ENCODE measurements around the gene SOX8. TPM values are rescaled to one million over a fixed set of nuclear protein-coding genes. Genes with fewer than 3 reads are reported as not detected.

Gene SOX8
- total RNA-seq, 5 donors from 2014 or later (not counting 1 experiment from before 2014, with no cell fraction given): 4.7 to 5.9 (median 5.1) TPM

DNA sequence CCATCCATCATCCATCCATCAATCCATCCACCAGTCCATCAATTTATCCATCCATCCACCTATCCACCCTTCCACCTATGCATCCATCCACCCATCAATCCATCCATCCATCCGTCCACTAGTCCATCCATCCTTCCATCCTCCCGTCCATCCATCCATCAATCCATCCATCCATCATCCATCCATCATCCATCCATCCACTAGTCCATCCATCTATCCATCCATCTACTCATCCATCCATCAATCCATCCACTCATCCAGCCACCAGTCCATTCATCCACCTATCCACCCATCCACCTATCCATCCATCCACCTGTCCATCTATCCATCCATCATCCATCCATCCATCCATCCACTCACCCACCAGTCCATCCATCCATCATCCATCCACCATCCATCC is 51.0 kb downstream of the SOX8 start:
- ATAC-seq (replicated peaks in 1 of 4): no peak
- H3K4me1 Mint-ChIP-seq: peaks cover 0 to 6% (median 5%) of the 10 kb centered on the region in 3 donors
- H3K36me3 Mint-ChIP-seq: no peaks in the 10 kb centered on the region
- Histone ChIP-seq H3K27me3 (replicated peaks in 1 of 2; ENCODE audit: control insufficient read depth in 2 of 2, extremely low read depth in 1 of 2, insufficient read depth in 2 of 2, low read length in 1 of 2) (peaks cover 0 to 64% of the 10 kb centered on the region in 2 experiments), H3K36me3 (ENCODE audit: control insufficient read depth in 2 of 2, extremely low read depth in 1 of 2, insufficient read depth in 1 of 2, low read length in 1 of 2) (no peaks in the 10 kb centered on the region), H3K4me3 (ENCODE audit: control insufficient read depth in 1 of 2, extremely low read depth in 1 of 2, low read length in 1 of 2) (no peak overlapping the region), H3K4me1 (ENCODE audit: control insufficient read depth in 1 of 2, extremely low read depth in 1 of 2, insufficient read depth in 2 of 2, low read length in 2 of 2) (peaks cover 0 to 9% of the 10 kb centered on the region in 2 experiments), H3K27ac (ENCODE audit: low read length) (no peak overlapping the region), H3K9me3 (no peaks in the 10 kb centered on the region)
- POLR2A ChIA-PET: no interaction called here
- DNase-seq: no peak
- H3K9me3 Mint-ChIP-seq: no peaks in the 10 kb centered on the region
- CTCF ChIA-PET: no interaction called here
- peaks cover 3 to 11% of the 10 kb centered on the region in 2 donors for H3K27me3 Mint-ChIP-seq
- no peak overlapping the region for H3K27ac Mint-ChIP-seq
- 97% methylated on average over 2 of the region's 2 CpGs for WGBS (ENCODE audit: insufficient coverage)
- no peak overlapping the region for H3K4me3 Mint-ChIP-seq

- POLR2A ChIA-PET: no interaction called here
- Histone ChIP-seq H3K27me3 (replicated peaks in 1 of 2; ENCODE audit: control insufficient read depth in 2 of 2, extremely low read depth in 1 of 2, insufficient read depth in 2 of 2, low read length in 1 of 2) (peaks cover 0 to 63% of the 10 kb centered on the region in 2 experiments), H3K36me3 (ENCODE audit: control insufficient read depth in 2 of 2, extremely low read depth in 1 of 2, insufficient read depth in 1 of 2, low read length in 1 of 2) (no peaks in the 10 kb centered on the region), H3K9me3 (no peaks in the 10 kb centered on the region), H3K4me3 (ENCODE audit: control insufficient read depth in 1 of 2, extremely low read depth in 1 of 2, low read length in 1 of 2) (no peak overlapping the region), H3K4me1 (ENCODE audit: control insufficient read depth in 1 of 2, extremely low read depth in 1 of 2, insufficient read depth in 2 of 2, low read length in 2 of 2) (peaks cover 0 to 9% of the 10 kb centered on the region in 2 experiments), H3K27ac (ENCODE audit: low read length) (no peak overlapping the region)
- H3K4me1 Mint-ChIP-seq: peaks cover 0 to 6% (median 5%) of the 10 kb centered on the region in 3 donors
- no peak for DNase-seq
- CTCF ChIA-PET: no interaction called here
- H3K27me3 Mint-ChIP-seq: peaks cover 3 to 14% of the 10 kb centered on the region in 2 donors
- no peaks in the 10 kb centered on the region for H3K9me3 Mint-ChIP-seq
- H3K4me3 Mint-ChIP-seq: no peak overlapping the region
- H3K36me3 Mint-ChIP-seq: no peaks in the 10 kb centered on the region
- ATAC-seq (replicated peaks in 1 of 4): no peak
- no peak overlapping the region for H3K27ac Mint-ChIP-seq
- 96% methylated on average over 3 of the region's 3 CpGs for WGBS (ENCODE audit: insufficient coverage)
Observed at GRCh38 chr16:1033128-1033679, 51.6 kb downstream of the SOX8 start.

DNA sequence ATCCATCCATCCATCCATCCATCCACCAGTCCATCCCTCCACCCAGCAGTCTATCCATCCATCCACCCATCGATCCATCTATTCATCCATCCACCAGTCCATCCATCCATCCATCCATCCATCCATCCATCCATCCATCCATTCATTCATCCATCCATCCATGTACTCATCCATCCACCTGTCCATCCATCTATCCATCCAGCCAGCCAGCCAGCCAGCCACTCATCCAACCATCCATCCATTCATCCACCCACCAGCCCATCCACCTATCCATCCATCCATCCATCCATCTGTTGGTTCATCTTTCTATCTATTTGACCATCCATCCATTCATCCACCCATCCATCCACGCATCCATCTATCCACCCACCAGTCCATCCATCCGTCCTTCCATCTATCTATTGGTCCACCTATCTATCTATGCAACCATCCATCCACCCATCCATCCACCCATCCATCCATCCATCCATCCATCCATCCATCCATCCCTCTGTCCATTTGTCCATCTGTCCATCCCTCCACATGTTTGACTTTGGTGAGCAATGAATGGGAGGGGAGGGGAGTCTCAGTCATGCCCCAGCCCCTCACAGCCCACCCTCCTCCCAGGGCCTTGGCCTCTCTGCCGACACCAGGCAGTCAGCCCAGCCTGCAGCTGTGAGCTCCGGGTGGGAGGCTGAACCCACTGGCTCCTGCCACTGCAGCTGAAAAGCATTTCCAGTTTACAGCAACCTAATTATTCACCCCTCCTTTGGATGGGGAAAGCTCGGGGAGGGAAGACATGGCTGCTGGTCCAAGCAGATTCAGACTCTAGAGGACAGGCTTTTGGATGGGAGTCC is 52.9 kb downstream of the SOX8 start:
- POLR2A ChIA-PET: no interaction called here
- H3K9me3 ChIP-seq: no peaks in the 10 kb centered on the region
- Mint-ChIP-seq H3K27ac (no peak overlapping the region), H3K4me3 (no peak overlapping the region), H3K9me3 (no peaks in the 10 kb centered on the region), H3K36me3 (no peaks in the 10 kb centered on the region), H3K4me1 (peaks cover 0 to 2% (median under 1%) of the 10 kb centered on the region in 3 donors), H3K27me3 (peaks cover 1 to 10% of the 10 kb centered on the region in 2 donors)
- H3K27me3 ChIP-seq (replicated peaks in 1 of 2; ENCODE audit: control insufficient read depth in 2 of 2, extremely low read depth in 1 of 2, insufficient read depth in 2 of 2, low read length in 1 of 2): peaks cover 0 to 60% of the 10 kb centered on the region in 2 experiments
- DNase-seq (no peak), ATAC-seq (replicated peaks in 1 of 4) (no peak)
- H3K27ac ChIP-seq (ENCODE audit: low read length): no peak overlapping the region
- H3K36me3 ChIP-seq (ENCODE audit: control insufficient read depth in 2 of 2, extremely low read depth in 1 of 2, insufficient read depth in 1 of 2, low read length in 1 of 2): no peaks in the 10 kb centered on the region
- H3K4me1 ChIP-seq (ENCODE audit: control insufficient read depth in 1 of 2, extremely low read depth in 1 of 2, insufficient read depth in 2 of 2, low read length in 2 of 2): no peaks in the 10 kb centered on the region
- no peak overlapping the region for H3K4me3 ChIP-seq (ENCODE audit: control insufficient read depth in 1 of 2, extremely low read depth in 1 of 2, low read length in 1 of 2)
- CTCF ChIA-PET: no interaction called here
- 86% methylated on average over 3 of the region's 6 CpGs for WGBS (ENCODE audit: insufficient coverage)

DNA sequence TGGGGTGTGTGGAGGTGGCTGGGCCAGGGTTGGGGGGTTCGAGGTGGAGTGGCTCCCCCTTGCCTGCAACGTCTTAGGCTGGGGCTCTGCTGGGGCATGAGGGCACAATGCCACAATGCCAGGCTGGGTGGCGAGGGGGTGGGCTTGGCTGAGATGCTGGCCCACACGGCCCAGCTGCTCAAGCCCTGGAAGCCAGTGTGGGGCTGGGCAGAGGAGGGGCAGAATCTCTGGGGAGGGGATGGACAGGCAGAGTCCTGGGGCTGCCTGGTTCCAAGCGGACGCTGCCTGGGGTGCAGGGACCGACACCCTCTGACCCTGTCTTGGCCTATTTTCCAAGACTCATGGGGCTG is 53.5 kb downstream of the SOX8 start:
- H3K36me3 ChIP-seq (ENCODE audit: control insufficient read depth in 2 of 2, extremely low read depth in 1 of 2, insufficient read depth in 1 of 2, low read length in 1 of 2): no peaks in the 10 kb centered on the region
- H3K27ac ChIP-seq (ENCODE audit: low read length): no peak overlapping the region
- no peaks in the 10 kb centered on the region for H3K4me1 ChIP-seq (ENCODE audit: control insufficient read depth in 1 of 2, extremely low read depth in 1 of 2, insufficient read depth in 2 of 2, low read length in 2 of 2)
- H3K4me1 Mint-ChIP-seq: no peaks in the 10 kb centered on the region
- CTCF ChIA-PET: no interaction called here
- ATAC-seq (replicated peaks in 1 of 4) (no peak), DNase-seq (no peak)
- WGBS (ENCODE audit: insufficient coverage): 83% methylated on average over 7 of the region's 7 CpGs
- H3K27me3 Mint-ChIP-seq: peaks cover 0 to 4% of the 10 kb centered on the region in 2 donors
- H3K4me3 Mint-ChIP-seq: no peak overlapping the region
- no peaks in the 10 kb centered on the region for H3K36me3 Mint-ChIP-seq
- H3K4me3 ChIP-seq (ENCODE audit: control insufficient read depth in 1 of 2, extremely low read depth in 1 of 2, low read length in 1 of 2): no peak overlapping the region
- H3K9me3 ChIP-seq: no peaks in the 10 kb centered on the region
- peaks cover 0 to 58% of the 10 kb centered on the region in 2 experiments for H3K27me3 ChIP-seq (replicated peaks in 1 of 2; ENCODE audit: control insufficient read depth in 2 of 2, extremely low read depth in 1 of 2, insufficient read depth in 2 of 2, low read length in 1 of 2)
- no peak overlapping the region for H3K27ac Mint-ChIP-seq
- POLR2A ChIA-PET: no interaction called here
- no peaks in the 10 kb centered on the region for H3K9me3 Mint-ChIP-seq

DNA sequence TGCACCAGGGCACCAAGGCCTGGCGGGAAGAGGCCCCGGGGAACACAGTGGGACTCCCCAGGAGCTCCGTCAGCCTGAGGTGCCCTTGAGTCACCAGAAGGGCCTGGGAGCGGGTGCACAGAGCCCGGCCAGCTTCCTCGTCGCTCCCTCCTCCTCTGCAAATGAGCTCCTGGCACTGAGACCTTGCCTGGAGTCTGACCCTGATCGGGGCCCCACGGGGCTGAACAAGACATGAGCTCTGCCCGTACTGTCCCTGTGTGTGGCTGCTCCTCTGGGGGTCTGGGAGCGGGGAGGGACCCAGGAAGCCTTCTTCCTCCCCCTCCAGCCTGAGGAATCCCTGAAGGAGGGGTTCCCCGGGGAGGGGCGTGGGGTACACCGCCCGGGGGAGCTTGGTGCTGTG is 54.6 kb downstream of the SOX8 start:
- WGBS (ENCODE audit: insufficient coverage): 55% methylated on average over 6 of the region's 15 CpGs
- H3K9me3 ChIP-seq: no peaks in the 10 kb centered on the region
- no peak overlapping the region for H3K4me3 ChIP-seq (ENCODE audit: control insufficient read depth in 1 of 2, extremely low read depth in 1 of 2, low read length in 1 of 2)
- H3K27ac ChIP-seq (ENCODE audit: low read length): no peak overlapping the region
- H3K27me3 ChIP-seq (replicated peaks in 1 of 2; ENCODE audit: control insufficient read depth in 2 of 2, extremely low read depth in 1 of 2, insufficient read depth in 2 of 2, low read length in 1 of 2): peaks cover 0 to 53% of the 10 kb centered on the region in 2 experiments
- ATAC-seq (replicated peaks in 1 of 4) (no peak), DNase-seq (no peak)
- H3K27me3 Mint-ChIP-seq: peaks cover 0 to 4% of the 10 kb centered on the region in 2 donors
- no peaks in the 10 kb centered on the region for H3K9me3 Mint-ChIP-seq
- no peaks in the 10 kb centered on the region for H3K36me3 ChIP-seq (ENCODE audit: control insufficient read depth in 2 of 2, extremely low read depth in 1 of 2, insufficient read depth in 1 of 2, low read length in 1 of 2)
- no peaks in the 10 kb centered on the region for H3K36me3 Mint-ChIP-seq
- no peak overlapping the region for H3K4me3 Mint-ChIP-seq
- ChIA-PET CTCF (no interaction called here), POLR2A (no interaction called here)
- H3K27ac Mint-ChIP-seq: no peak overlapping the region
- H3K4me1 ChIP-seq (ENCODE audit: control insufficient read depth in 1 of 2, extremely low read depth in 1 of 2, insufficient read depth in 2 of 2, low read length in 2 of 2): no peaks in the 10 kb centered on the region
- no peaks in the 10 kb centered on the region for H3K4me1 Mint-ChIP-seq

Measured in T-cell (primary cell).